Astrocyte (in vitro differentiated cells and primary cell): ENCODE data around the gene PRMT2. TPM values are rescaled to one million over a fixed set of nuclear protein-coding genes. Genes with fewer than 3 reads are reported as not detected.

ENCODE experiments used
- DNase-seq: peaks from one replicate; pipeline ENCODE4 v3.0.0-alpha.2; 2010; ENCODE audit warnings: low read depth
- FAIRE-seq: peaks from 2 replicates; lab custom pipeline; 2011; peaks lifted over from hg19 to GRCh38; lab: Jason Lieb, UNC
- H2AFZ ChIP-seq: 2 replicates; pipeline ENCODE4 v1.6.0; 2012; ENCODE audit warnings: low read depth, low read length, inconsistent platforms
- H3K27ac ChIP-seq: 2 replicates; pipeline ENCODE4 v1.5.1; 2011; ENCODE audit warnings: low read depth, low read length, inconsistent platforms
- H3K27me3 ChIP-seq: 2 replicates; pipeline ENCODE4 v1.6.0; 2011; ENCODE audit warnings: low read length, inconsistent platforms; ENCODE audit not compliant: insufficient read depth
- H3K36me3 ChIP-seq: 2 replicates; pipeline ENCODE4 v1.5.1; 2011; ENCODE audit warnings: low read length, inconsistent platforms; ENCODE audit not compliant: insufficient read depth
- H3K4me1 ChIP-seq: 2 replicates; pipeline ENCODE4 v1.5.1; 2011; ENCODE audit warnings: low read length, inconsistent platforms; ENCODE audit not compliant: insufficient read depth
- H3K4me2 ChIP-seq: 2 replicates; pipeline ENCODE4 v1.6.0; 2012; ENCODE audit warnings: low read length, inconsistent platforms
- H3K4me3 ChIP-seq: 2 replicates; pipeline ENCODE4 v1.5.1; 2011; ENCODE audit warnings: low read depth, mild to moderate bottlenecking, low read length, inconsistent platforms; ENCODE audit not compliant: insufficient read depth
- H3K79me2 ChIP-seq: 2 replicates; pipeline ENCODE4 v1.6.0; 2012; ENCODE audit warnings: mild to moderate bottlenecking, low read length, inconsistent platforms; ENCODE audit not compliant: insufficient read depth
- H3K9ac ChIP-seq: 2 replicates; pipeline ENCODE4 v1.6.0; 2012; ENCODE audit warnings: mild to moderate bottlenecking, low read length, inconsistent platforms
- H3K9me3 ChIP-seq: 2 replicates; pipeline ENCODE4 v1.5.1; 2012; ENCODE audit warnings: low read depth, mild to moderate bottlenecking, low read length, inconsistent platforms; ENCODE audit not compliant: insufficient read depth
- H4K20me1 ChIP-seq: 2 replicates; pipeline ENCODE4 v1.6.0; 2012; ENCODE audit warnings: low read length, inconsistent platforms; ENCODE audit not compliant: insufficient read depth
- H3K27ac Mint-ChIP-seq: one replicate; pipeline ENCODE4 v1.8.0; 2021; ENCODE audit warnings: mild to moderate bottlenecking, mixed read lengths; ENCODE audit not compliant: unreplicated experiment
- H3K27me3 Mint-ChIP-seq: one replicate; pipeline ENCODE4 v1.8.0; 2021; ENCODE audit warnings: low read depth, mixed read lengths; ENCODE audit not compliant: unreplicated experiment
- H3K36me3 Mint-ChIP-seq: one replicate; pipeline ENCODE4 v1.8.0; 2021; ENCODE audit warnings: low read depth, mixed read lengths; ENCODE audit not compliant: unreplicated experiment
- H3K4me1 Mint-ChIP-seq: one replicate; pipeline ENCODE4 v1.8.0; 2021; ENCODE audit warnings: low read depth, mixed read lengths; ENCODE audit not compliant: unreplicated experiment
- H3K4me3 Mint-ChIP-seq: one replicate; pipeline ENCODE4 v1.8.0; 2021; ENCODE audit warnings: mild to moderate bottlenecking, moderate library complexity, mixed read lengths; ENCODE audit not compliant: unreplicated experiment
- H3K9me3 Mint-ChIP-seq: one replicate; pipeline ENCODE4 v1.8.0; 2021; ENCODE audit warnings: mild to moderate bottlenecking, mixed read lengths; ENCODE audit not compliant: unreplicated experiment
- EZH2 ChIP-seq: IDR thresholded peaks from 2 replicates; pipeline ENCODE4 v1.6.1; 2012; ENCODE audit warnings: mild to moderate bottlenecking, low read length, inconsistent platforms; ENCODE audit not compliant: insufficient read depth
- total RNA-seq: library from RNA; stranded (reverse); gene quantifications from 2 replicates; pipeline ENCODE4 v1.2.1, GENCODE V29; 2021
- TF ChIP-seq, protein P1 (sequence below): IDR thresholded peaks from 2 replicates; pipeline ENCODE4 v1.5.1; 2011; ENCODE audit warnings: low read depth, mild to moderate bottlenecking, inconsistent platforms, low read length, moderate library complexity; ENCODE audit not compliant: insufficient read depth

The PRMT2 gene
- total RNA-seq, 1 donor from 2014 or later = 106 TPM

GRCh38 chr21:46666941-46667740 lies 31.7 kb downstream of the PRMT2 start:
- H3K4me1 ChIP-seq = peaks cover 12% of the 10 kb centered on the region
- no peak for FAIRE-seq
- H3K36me3 Mint-ChIP-seq = peaks cover 8% of the 10 kb centered on the region
- TF ChIP-seq EZH2 = no peak
- TF ChIP-seq, protein P1, sequence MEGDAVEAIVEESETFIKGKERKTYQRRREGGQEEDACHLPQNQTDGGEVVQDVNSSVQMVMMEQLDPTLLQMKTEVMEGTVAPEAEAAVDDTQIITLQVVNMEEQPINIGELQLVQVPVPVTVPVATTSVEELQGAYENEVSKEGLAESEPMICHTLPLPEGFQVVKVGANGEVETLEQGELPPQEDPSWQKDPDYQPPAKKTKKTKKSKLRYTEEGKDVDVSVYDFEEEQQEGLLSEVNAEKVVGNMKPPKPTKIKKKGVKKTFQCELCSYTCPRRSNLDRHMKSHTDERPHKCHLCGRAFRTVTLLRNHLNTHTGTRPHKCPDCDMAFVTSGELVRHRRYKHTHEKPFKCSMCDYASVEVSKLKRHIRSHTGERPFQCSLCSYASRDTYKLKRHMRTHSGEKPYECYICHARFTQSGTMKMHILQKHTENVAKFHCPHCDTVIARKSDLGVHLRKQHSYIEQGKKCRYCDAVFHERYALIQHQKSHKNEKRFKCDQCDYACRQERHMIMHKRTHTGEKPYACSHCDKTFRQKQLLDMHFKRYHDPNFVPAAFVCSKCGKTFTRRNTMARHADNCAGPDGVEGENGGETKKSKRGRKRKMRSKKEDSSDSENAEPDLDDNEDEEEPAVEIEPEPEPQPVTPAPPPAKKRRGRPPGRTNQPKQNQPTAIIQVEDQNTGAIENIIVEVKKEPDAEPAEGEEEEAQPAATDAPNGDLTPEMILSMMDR = no peak
- peaks cover 2% of the 10 kb centered on the region for H3K4me1 Mint-ChIP-seq
- H3K27me3 ChIP-seq = no peaks in the 10 kb centered on the region
- H3K27ac ChIP-seq = no peak overlapping the region
- no peaks in the 10 kb centered on the region for H3K9me3 ChIP-seq
- H3K9me3 Mint-ChIP-seq = no peaks in the 10 kb centered on the region
- peak overlapping the region; percentile 53 for H3K27ac Mint-ChIP-seq
- H3K27me3 Mint-ChIP-seq = peaks cover 4% of the 10 kb centered on the region
- H3K79me2 ChIP-seq = no peaks in the 10 kb centered on the region
- H4K20me1 ChIP-seq = peaks cover 7% of the 10 kb centered on the region
- H2AFZ ChIP-seq = peak overlapping the region; percentile 76
- H3K4me3 Mint-ChIP-seq = peak overlapping the region; percentile 79
- peak; percentile 39 for DNase-seq
- peaks cover 8% of the 10 kb centered on the region for H3K36me3 ChIP-seq
- H3K4me2 ChIP-seq = peak overlapping the region; percentile 94
- H3K4me3 ChIP-seq = peak overlapping the region; percentile 67
- peak overlapping the region; percentile 59 for H3K9ac ChIP-seq

DNA sequence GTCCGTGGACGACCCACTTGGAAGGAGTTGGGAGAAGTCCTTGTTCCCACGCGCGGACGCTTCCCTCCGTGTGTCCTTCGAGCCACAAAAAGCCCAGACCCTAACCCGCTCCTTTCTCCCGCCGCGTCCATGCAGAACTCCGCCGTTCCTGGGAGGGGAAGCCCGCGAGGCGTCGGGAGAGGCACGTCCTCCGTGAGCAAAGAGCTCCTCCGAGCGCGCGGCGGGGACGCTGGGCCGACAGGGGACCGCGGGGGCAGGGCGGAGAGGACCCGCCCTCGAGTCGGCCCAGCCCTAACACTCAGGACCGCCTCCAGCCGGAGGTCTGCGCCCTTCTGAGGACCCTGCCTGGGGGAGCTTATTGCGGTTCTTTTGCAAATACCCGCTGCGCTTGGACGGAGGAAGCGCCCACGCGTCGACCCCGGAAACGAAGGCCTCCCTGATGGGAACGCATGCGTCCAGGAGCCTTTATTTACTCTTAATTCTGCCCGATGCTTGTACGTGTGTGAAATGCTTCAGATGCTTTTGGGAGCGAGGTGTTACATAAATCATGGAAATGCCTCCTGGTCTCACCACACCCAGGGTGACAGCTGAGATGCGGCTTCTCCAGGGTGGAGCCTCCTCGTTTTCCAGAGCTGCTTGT lies 32.4 kb downstream of the PRMT2 start:
- Histone ChIP-seq H3K9ac (peak overlapping the region; percentile 59), H3K4me1 (peaks cover 12% of the 10 kb centered on the region), H3K27me3 (no peaks in the 10 kb centered on the region), H4K20me1 (peaks cover 2% of the 10 kb centered on the region), H3K9me3 (no peaks in the 10 kb centered on the region), H3K79me2 (no peaks in the 10 kb centered on the region), H3K36me3 (peaks cover 8% of the 10 kb centered on the region), H3K4me3 (peak overlapping the region; percentile 67), H3K27ac (no peak overlapping the region), H3K4me2 (peak overlapping the region; percentile 94), H2AFZ (peak overlapping the region; percentile 76)
- Mint-ChIP-seq H3K4me1 (peaks cover 2% of the 10 kb centered on the region), H3K9me3 (no peaks in the 10 kb centered on the region), H3K27me3 (peaks cover 4% of the 10 kb centered on the region), H3K27ac (no peak overlapping the region), H3K4me3 (peak overlapping the region; percentile 79), H3K36me3 (peaks cover 8% of the 10 kb centered on the region)
- FAIRE-seq (no peak), DNase-seq (peak; percentile 62)
- no peak for TF ChIP-seq EZH2
- TF ChIP-seq, protein P1 = no peak
